HCT116 (cell line): ENCODE data around the gene FOXD2. TPM values are rescaled to one million over a fixed set of nuclear protein-coding genes. Genes with fewer than 3 reads are reported as not detected.
A peak's percentile ranks its signal among the peaks of the same experiment; 100 is the strongest.

Experiments used
- ATAC-seq: fragments of 200-7000 bp; cut with Tn5 transposase; 2 replicates; pipeline ENCODE4 v1.9.1; 2020; ENCODE audit warnings: mild to moderate bottlenecking, moderate library complexity
- BruUV-seq: library from RNA; stranded (reverse); fragments of 400-500 nt; replicated peaks from 2 replicates; lab custom pipeline; 2021; lab: Mats Ljungman, UMichigan
- CTCF ChIA-PET: fragments of 300-600 bp; sonication (Branson Sonifier 250); formaldehyde crosslinking; loops from one replicate; lab custom pipeline; 2021; ENCODE audit warnings: antibody characterized with exemption; lab: Charles Lee
- POLR2A ChIA-PET: fragments of 300-600, 350-600 bp; sonication (Branson Sonifier 250); formaldehyde crosslinking; loops from one replicate; lab custom pipeline; 2021; ENCODE audit warnings: antibody characterized with exemption; lab: Charles Lee
- RAD21 ChIA-PET, 2 experiments: fragments of 300-600 bp; sonication (Branson Sonifier 250); formaldehyde crosslinking; loops; one replicate each; lab custom pipeline; 2023; ENCODE audit warnings: low total read pairs in 2 of 2; ENCODE audit not compliant: uncharacterized antibody in 2 of 2, unreplicated experiment in 2 of 2, low non-redundant PET in 1 of 2; lab: Charles Lee
- DNase-seq: peaks from one replicate; pipeline ENCODE4 v3.0.0-alpha.2; 2010; ENCODE audit warnings: low read depth, low spot score
- H2AFZ ChIP-seq: fragments of 200-600 bp; shearing (Covaris generic), sonication (generic); 2 replicates; pipeline ENCODE4 v1.6.1; 2017; ENCODE audit warnings: low read depth, mixed run types, mixed read lengths, antibody characterized with exemption, low read length; ENCODE audit not compliant: poor library complexity, severe bottlenecking
- H3K27ac ChIP-seq: 2 replicates; pipeline ENCODE4 v1.5.1; 2012; ENCODE audit warnings: low read depth, low read length
- H3K27me3 ChIP-seq: fragments of 200-600 bp; sonication (generic); 2 replicates; pipeline ENCODE4 v1.6.1; 2016; ENCODE audit warnings: mixed run types, low read length, mixed read lengths; ENCODE audit not compliant: insufficient read depth
- H3K36me3 ChIP-seq, 2 experiments: fragments of 200-500 bp in 1 of 2; fragments of 200-600 bp in 1 of 2; sonication (Bioruptor generic) in 1 of 2; sonication (generic) in 1 of 2; 2 replicates each; pipeline versions ENCODE4 v1.5.1 to v1.6.1; 2014 to 2016; ENCODE audit warnings: low read length in 2 of 2, inconsistent platforms in 1 of 2, mixed read lengths in 1 of 2, mixed run types in 1 of 2; ENCODE audit not compliant: insufficient read depth in 2 of 2, control insufficient read depth in 1 of 2
- H3K4me1 ChIP-seq, 2 experiments: fragments of 200-600 bp in 1 of 2; sonication (generic) in 1 of 2; 2 replicates each; pipeline versions ENCODE4 v1.5.1 to v1.6.1; 2012 to 2017; ENCODE audit warnings: low read length in 2 of 2, inconsistent platforms in 1 of 2, mild to moderate bottlenecking in 1 of 2, mixed read lengths in 1 of 2, mixed run types in 1 of 2, moderate library complexity in 1 of 2; ENCODE audit not compliant: insufficient read depth in 2 of 2, control insufficient read depth in 1 of 2
- H3K4me2 ChIP-seq: fragments of 200-600 bp; sonication (generic); 2 replicates; pipeline ENCODE4 v1.6.1; 2017; ENCODE audit warnings: mixed run types, low read length, mixed read lengths
- H3K4me3 ChIP-seq, 2 experiments: fragments of 200-600 bp in 1 of 2; sonication (generic) in 1 of 2; replicated peaks in 1 of 2; 2 replicates each; pipeline ENCODE4 v1.5.1; 2011 to 2016; ENCODE audit warnings: low read length in 2 of 2, control low read depth in 1 of 2, low read depth in 1 of 2, mild to moderate bottlenecking in 1 of 2, mixed read lengths in 1 of 2, mixed run types in 1 of 2
- H3K79me2 ChIP-seq: fragments of 200-600 bp; sonication (generic); 2 replicates; pipeline ENCODE4 v1.6.1; 2017; ENCODE audit warnings: mild to moderate bottlenecking, mixed run types, low read length, moderate library complexity, mixed read lengths; ENCODE audit not compliant: insufficient read depth
- H3K9ac ChIP-seq: fragments of 200-600 bp; sonication (generic); 2 replicates; pipeline ENCODE4 v1.6.1; 2016; ENCODE audit warnings: low read length, mixed read lengths
- H3K9me2 ChIP-seq: fragments of 200-600 bp; sonication (generic), shearing (Covaris generic); 2 replicates; pipeline ENCODE4 v1.6.1; 2017; ENCODE audit warnings: mixed run types, mild to moderate bottlenecking, moderate library complexity; ENCODE audit not compliant: insufficient read depth
- H3K9me3 ChIP-seq, 2 experiments: fragments of 200-500 bp in 1 of 2; fragments of 200-600 bp in 1 of 2; sonication (Bioruptor generic) in 1 of 2; sonication (generic) in 1 of 2; 2 replicates each; pipeline ENCODE4 v1.6.1; 2014 to 2017; ENCODE audit warnings: low read length in 2 of 2, mixed read lengths in 2 of 2, inconsistent platforms in 1 of 2, low read depth in 1 of 2, mild to moderate bottlenecking in 1 of 2, mixed run types in 1 of 2, moderate library complexity in 1 of 2; ENCODE audit not compliant: control insufficient read depth in 1 of 2, insufficient read depth in 1 of 2
- H4K20me1 ChIP-seq: fragments of 200-600 bp; sonication (generic), shearing (Covaris generic); 2 replicates; pipeline ENCODE4 v1.6.1; 2017; ENCODE audit warnings: mixed run types, mild to moderate bottlenecking, moderate library complexity; ENCODE audit not compliant: insufficient read depth
- CTCF ChIP-seq, 3 experiments: fragments of 200-600 bp in 1 of 3; sonication (generic) in 1 of 3; IDR thresholded peaks in 2 of 3; conservative IDR thresholded peaks in 1 of 3; 2 replicates each; pipeline ENCODE4 v1.5.1; 2012 to 2017; ENCODE audit warnings: low read depth in 2 of 3, low read length in 2 of 3, antibody characterized with exemption in 1 of 3, borderline replicate concordance in 1 of 3, control low read depth in 1 of 3, mild to moderate bottlenecking in 1 of 3, mixed read lengths in 1 of 3, mixed run types in 1 of 3, moderate library complexity in 1 of 3; ENCODE audit not compliant: insufficient read depth in 1 of 3
- EZH2 ChIP-seq: fragments of 200-600 bp; sonication (generic); IDR thresholded peaks from 2 replicates; pipeline ENCODE4 v1.6.1; 2017; ENCODE audit warnings: antibody characterized with exemption, mixed run types
- EZH2phosphoT487 ChIP-seq: fragments of 200-600 bp; IDR thresholded peaks from 2 replicates; pipeline ENCODE4 v1.6.1; 2018; ENCODE audit warnings: antibody characterized with exemption, borderline replicate concordance
- FOSL1 ChIP-seq: IDR thresholded peaks from 2 replicates; pipeline ENCODE4 v1.6.1; 2012; ENCODE audit warnings: low read depth
- JUND ChIP-seq: IDR thresholded peaks from 2 replicates; pipeline ENCODE4 v1.6.1; 2012
- POLR2A ChIP-seq: IDR thresholded peaks from 2 replicates; pipeline ENCODE4 v1.7.0; 2011; ENCODE audit warnings: borderline replicate concordance; ENCODE audit not compliant: insufficient read depth, insufficient read length; ENCODE audit errors: extremely low read depth
- POLR2AphosphoS5 ChIP-seq: IDR thresholded peaks from 2 replicates; pipeline ENCODE4 v1.6.1; 2011; ENCODE audit warnings: mild to moderate bottlenecking, low read depth, low read length, moderate library complexity
- RAD21 ChIP-seq: IDR thresholded peaks from 2 replicates; pipeline ENCODE4 v1.6.1; 2012; ENCODE audit warnings: low read depth, mild to moderate bottlenecking
- REST ChIP-seq: IDR thresholded peaks from 2 replicates; pipeline ENCODE4 v1.6.1; 2012; ENCODE audit warnings: low read depth
- SP1 ChIP-seq: IDR thresholded peaks from 2 replicates; pipeline ENCODE4 v1.6.1; 2012; ENCODE audit warnings: low read depth
- SRF ChIP-seq: IDR thresholded peaks from 2 replicates; pipeline ENCODE4 v1.6.1; 2012; ENCODE audit warnings: low read depth
- TCF7L2 ChIP-seq: IDR thresholded peaks from 2 replicates; pipeline ENCODE4 v1.7.0; 2011; ENCODE audit warnings: borderline replicate concordance, inconsistent platforms; ENCODE audit not compliant: insufficient read depth, insufficient read length; ENCODE audit errors: extremely low read depth
- ZBTB33 ChIP-seq: IDR thresholded peaks from 2 replicates; pipeline ENCODE4 v1.6.1; 2011; ENCODE audit warnings: mild to moderate bottlenecking, low read length, moderate library complexity; ENCODE audit not compliant: insufficient replicate concordance; ENCODE audit errors: extremely low read depth
- ZFX ChIP-seq: fragments of 450-650 bp; IDR thresholded peaks from 2 replicates; pipeline ENCODE4 v1.6.1; 2017
- ZNF274 ChIP-seq: fragments of 200-500 bp; sonication (Bioruptor generic); IDR thresholded peaks from 2 replicates; pipeline ENCODE4 v1.6.1; 2014; ENCODE audit warnings: mild to moderate bottlenecking, low read depth, low read length, inconsistent platforms
- intact Hi-C: fragments of 100-400 bp; cut with micrococcal nuclease; formaldehyde crosslinking; loops from 2 replicates; pipeline ENCODE4 v1.10.0; 2022
- total RNA-seq: library from RNA; stranded (reverse); gene quantifications from one replicate; pipeline ENCODE4 v1.2.1, GENCODE V29; 2021; ENCODE audit not compliant: unreplicated experiment
- TF ChIP-seq, protein P1 (sequence below): IDR thresholded peaks from 2 replicates; pipeline ENCODE4 v1.6.1; 2012
- TF ChIP-seq, protein P2 (sequence below): IDR thresholded peaks from 2 replicates; pipeline ENCODE4 v1.6.1; 2012

FOXD2 gene
- total RNA-seq, 1 experiment from 2014 or later = 1.9 TPM

DNA sequence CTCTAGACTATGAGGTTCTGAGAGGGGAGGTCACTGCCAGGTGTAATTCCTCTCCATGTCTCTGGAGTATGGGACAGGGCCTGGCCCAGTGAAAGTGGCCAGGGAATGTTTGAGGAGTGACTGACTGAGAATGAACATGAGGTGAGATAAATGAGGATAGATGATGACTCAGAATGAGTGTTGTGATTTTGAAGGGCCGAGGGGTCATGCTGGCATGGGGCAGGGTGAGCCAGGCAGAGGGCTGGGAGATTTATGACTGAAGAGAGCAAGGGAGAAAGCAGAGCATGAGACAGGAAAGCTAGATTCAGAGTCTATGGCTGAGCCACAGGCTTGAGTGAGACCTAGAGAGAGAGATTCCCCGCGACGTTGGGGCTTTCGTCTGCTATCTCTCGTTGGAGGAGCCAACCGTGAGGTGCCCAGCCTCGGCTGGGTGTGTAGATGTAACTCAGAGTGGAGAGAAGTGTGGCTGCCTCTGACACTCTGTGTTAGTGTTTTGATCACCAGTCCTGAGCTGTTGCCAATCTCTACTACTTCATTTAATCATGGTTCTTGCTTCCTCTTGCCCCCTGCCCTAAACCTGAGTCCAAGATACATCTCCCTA lies 50.1 kb downstream of the FOXD2 start:
- Histone ChIP-seq H3K4me3 (no peak overlapping the region), H3K9me3 (no peaks in the 10 kb centered on the region), H3K27me3 (peaks cover 22% of the 10 kb centered on the region; the same call in 1 of the 2 replicates)
- TF ChIP-seq REST (no peak), CTCF (IDR thresholded peaks at IDR 0.05 in 2 of 3, conservative IDR thresholded peaks at IDR 0.05 in 1 of 3; ENCODE audit: borderline replicate concordance in 1 of 3, insufficient read depth in 1 of 3, low read depth in 2 of 3, low read length in 2 of 3) (no peak), POLR2A (no peak), EZH2phosphoT487 (no peak), ZNF274 (no peak), JUND (0 out of 2 replicates have a peak, but pooled peaks have one; percentile 22), ZBTB33 (no peak), POLR2AphosphoS5 (no peak), TCF7L2 (no peak), SRF (no peak), ZFX (no peak), RAD21 (no peak), FOSL1 (peak; percentile 45), EZH2 (no peak), SP1 (no peak)
- TF ChIP-seq, protein P1, sequence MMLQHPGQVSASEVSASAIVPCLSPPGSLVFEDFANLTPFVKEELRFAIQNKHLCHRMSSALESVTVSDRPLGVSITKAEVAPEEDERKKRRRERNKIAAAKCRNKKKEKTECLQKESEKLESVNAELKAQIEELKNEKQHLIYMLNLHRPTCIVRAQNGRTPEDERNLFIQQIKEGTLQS = no peak
- TF ChIP-seq, protein P2, sequence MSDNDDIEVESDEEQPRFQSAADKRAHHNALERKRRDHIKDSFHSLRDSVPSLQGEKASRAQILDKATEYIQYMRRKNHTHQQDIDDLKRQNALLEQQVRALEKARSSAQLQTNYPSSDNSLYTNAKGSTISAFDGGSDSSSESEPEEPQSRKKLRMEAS = no peak
- TF ChIP-seq, all 23 proteins: peak for 2
- peak overlapping the region; percentile 33 for H3K4me2 ChIP-seq
- H3K27ac ChIP-seq = no peak overlapping the region
- no peaks in the 10 kb centered on the region for H3K9me2 ChIP-seq
- intact Hi-C loops = no loop called here
- no peak overlapping the region for H3K9ac ChIP-seq
- H3K4me1 ChIP-seq = peaks cover 0 to 11% of the 10 kb centered on the region in 2 experiments; a peak in 2 of 4 replicates
- ChIA-PET RAD21 (no interaction called here), CTCF (no interaction called here), POLR2A (no interaction called here)
- DNase-seq = no peak
- no TSS peak for BruUV-seq
- H4K20me1 ChIP-seq = no peaks in the 10 kb centered on the region
- ATAC-seq = peak; percentile 78
- no peak overlapping the region for H2AFZ ChIP-seq
- H3K36me3 ChIP-seq = no peaks in the 10 kb centered on the region
- H3K79me2 ChIP-seq = no peaks in the 10 kb centered on the region
